Muscle layer of colon (tissue), 2 donors: Measurements from ENCODE around the gene KRT5.

Source experiments
- H3K27ac ChIP-seq: one replicate; pipeline ENCODE4 v1.7.0; 2013; ENCODE audit warnings: low read depth, mild to moderate bottlenecking, low read length, moderate library complexity
- H3K27me3 ChIP-seq, 2 donors: one replicate each; pipeline ENCODE4 v1.7.0; 2013; ENCODE audit warnings: low read length in 2 of 2, mild to moderate bottlenecking in 2 of 2; ENCODE audit not compliant: insufficient read depth in 2 of 2, control insufficient read depth in 1 of 2
- H3K36me3 ChIP-seq: one replicate; pipeline ENCODE4 v1.7.0; 2013; ENCODE audit warnings: mild to moderate bottlenecking, low read length; ENCODE audit not compliant: insufficient read depth
- H3K4me1 ChIP-seq: one replicate; pipeline ENCODE4 v1.7.0; 2013; ENCODE audit warnings: mild to moderate bottlenecking, low read length; ENCODE audit not compliant: insufficient read depth
- H3K4me3 ChIP-seq, 2 donors: one replicate each; pipeline ENCODE4 v1.7.0; 2013; ENCODE audit warnings: low read length in 2 of 2, low read depth in 1 of 2, mild to moderate bottlenecking in 1 of 2, moderate library complexity in 1 of 2
- H3K9ac ChIP-seq: one replicate; pipeline ENCODE4 v1.7.0; 2013; ENCODE audit warnings: low read length
- H3K9me3 ChIP-seq: one replicate; pipeline ENCODE4 v1.7.0; 2013; ENCODE audit warnings: mild to moderate bottlenecking, low read length
- donor health status: abdominal sarcoma.
- donor health status: Adenocarcinoma of cecum.

Gene KRT5

DNA sequence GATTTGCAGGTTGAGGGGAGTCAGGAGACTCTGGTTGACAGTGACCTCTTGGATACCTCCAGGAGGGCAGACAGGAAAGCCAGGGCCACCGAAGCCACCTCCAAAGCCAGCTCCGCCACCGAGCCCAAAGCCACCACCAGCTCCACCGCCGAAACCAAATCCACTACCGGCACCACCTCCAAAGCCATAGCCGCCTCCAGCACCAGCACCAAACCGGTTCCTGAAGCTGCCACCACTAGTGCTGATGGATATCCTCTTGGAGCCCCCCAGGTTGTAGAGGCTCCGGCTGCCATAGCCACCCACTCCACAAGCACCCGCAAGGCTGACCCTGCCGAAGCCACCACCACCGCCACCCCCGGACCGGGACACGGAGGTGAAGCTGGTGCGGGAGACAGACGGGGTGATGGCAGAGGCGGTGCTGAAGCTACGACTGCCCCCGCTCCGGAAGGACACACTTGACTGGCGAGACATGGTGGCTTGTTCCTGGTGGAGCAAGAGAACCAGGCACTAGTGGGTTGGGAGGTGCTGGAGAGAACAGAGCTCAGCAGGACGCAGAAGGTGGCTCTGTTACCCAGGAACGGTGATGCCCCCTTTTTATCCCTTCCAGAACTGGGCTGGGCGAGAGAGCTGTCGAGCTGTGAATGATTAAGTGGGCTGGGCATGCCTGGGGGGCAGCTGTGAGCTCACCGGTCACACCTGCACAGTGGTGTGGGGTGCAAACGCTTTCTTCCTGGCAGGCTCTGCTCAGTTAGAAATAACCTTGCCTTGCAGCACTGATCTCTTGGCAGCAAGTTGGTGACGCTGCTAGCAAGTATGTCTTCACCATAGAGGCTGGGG, at the start of gene KRT5:
KRT5 (minus strand) TSS at position 569 of the 837 bp plus-strand sequence; CDS start at position 471, 98 bp downstream.
- H3K4me3 ChIP-seq, result no peak within 1 kb of the TSS
- H3K27ac ChIP-seq, result no peak within 1 kb of the TSS
- no peaks in the 10 kb centered on the region for H3K36me3 ChIP-seq
- no peak within 1 kb of the TSS for H3K9ac ChIP-seq
- H3K27me3 ChIP-seq, result no peaks in the 10 kb centered on the region
- H3K9me3 ChIP-seq, result no peaks in the 10 kb centered on the region
- H3K4me1 ChIP-seq, result peaks cover 27% of the 10 kb centered on the region

DNA sequence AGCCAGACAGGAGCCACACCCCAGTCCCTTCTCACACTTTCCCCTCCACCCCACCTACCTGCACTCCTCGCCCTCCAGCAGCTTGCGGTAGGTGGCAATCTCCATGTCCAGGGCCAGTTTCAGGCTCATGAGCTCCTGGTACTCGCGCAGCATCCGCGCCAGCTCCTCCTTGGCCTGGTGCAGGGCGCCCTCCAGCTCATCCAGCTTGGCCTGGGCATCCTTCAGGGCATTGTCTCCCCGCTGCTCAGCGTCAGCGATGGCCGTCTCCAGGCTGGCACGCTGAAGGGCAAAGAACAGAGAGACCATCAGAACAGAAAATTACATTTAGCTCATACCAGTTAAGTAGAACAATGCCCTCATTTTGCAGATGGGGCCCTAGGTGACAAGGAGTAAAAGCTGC, 47.9 kb upstream of the KRT5 start:
- H3K4me3 ChIP-seq, result no peak overlapping the region
- no peaks in the 10 kb centered on the region for H3K4me1 ChIP-seq
- no peaks in the 10 kb centered on the region for H3K36me3 ChIP-seq
- no peaks in the 10 kb centered on the region for H3K9me3 ChIP-seq
- no peak overlapping the region for H3K27ac ChIP-seq
- no peak overlapping the region for H3K9ac ChIP-seq
- peaks cover 0 to 4% of the 10 kb centered on the region in 2 donors for H3K27me3 ChIP-seq

DNA sequence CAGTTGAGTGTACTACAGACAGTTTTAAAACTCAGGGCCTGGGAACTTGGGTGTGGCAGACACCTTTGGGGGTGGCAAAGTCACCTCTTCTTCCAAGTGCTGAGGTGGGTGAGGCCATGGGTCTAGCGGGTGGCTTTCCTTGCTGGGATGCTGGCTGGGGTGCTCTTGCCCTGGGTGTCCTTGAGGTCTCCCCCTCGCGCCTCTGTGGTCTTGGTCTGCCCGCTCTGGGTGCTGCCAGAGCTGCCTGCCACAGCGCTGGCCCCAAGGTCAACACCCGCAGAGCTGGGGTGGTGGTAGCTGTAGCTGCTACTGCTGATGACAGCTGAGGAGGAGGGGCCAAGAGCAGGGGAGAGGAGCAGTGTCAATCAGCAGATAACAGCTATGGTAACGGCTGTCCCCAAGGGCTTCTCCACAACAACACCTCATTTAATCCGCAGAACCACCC, 46.7 kb upstream of the KRT5 start:
- H3K27ac ChIP-seq, result no peak overlapping the region
- H3K4me1 ChIP-seq, result no peaks in the 10 kb centered on the region
- H3K36me3 ChIP-seq, result no peaks in the 10 kb centered on the region
- no peak overlapping the region for H3K9ac ChIP-seq
- H3K4me3 ChIP-seq, result no peak overlapping the region
- peaks cover 0 to 4% of the 10 kb centered on the region in 2 donors for H3K27me3 ChIP-seq
- H3K9me3 ChIP-seq, result no peaks in the 10 kb centered on the region

DNA sequence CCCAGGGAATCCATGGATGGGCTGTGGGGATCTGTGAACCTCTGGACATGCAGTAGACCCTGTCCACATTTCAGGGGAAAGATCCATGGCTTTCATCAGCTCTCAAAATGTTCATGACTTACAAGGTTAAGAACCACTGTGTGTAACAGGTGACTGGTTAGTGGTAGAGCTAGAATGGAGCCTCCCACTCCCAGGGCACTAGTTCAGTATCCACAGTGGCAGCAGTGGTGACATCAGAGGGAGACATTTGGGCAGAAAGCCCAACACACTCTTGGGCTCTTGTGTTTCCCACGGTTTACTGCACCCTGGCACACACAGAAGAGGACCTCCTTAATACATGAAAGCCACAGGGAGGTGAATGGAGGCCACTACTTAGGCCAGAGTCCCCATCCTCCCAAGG, 44.4 kb upstream of the KRT5 start:
- Histone ChIP-seq H3K27ac (no peak overlapping the region), H3K27me3 (peaks cover 0 to 4% of the 10 kb centered on the region in 2 donors), H3K9me3 (no peaks in the 10 kb centered on the region)

DNA sequence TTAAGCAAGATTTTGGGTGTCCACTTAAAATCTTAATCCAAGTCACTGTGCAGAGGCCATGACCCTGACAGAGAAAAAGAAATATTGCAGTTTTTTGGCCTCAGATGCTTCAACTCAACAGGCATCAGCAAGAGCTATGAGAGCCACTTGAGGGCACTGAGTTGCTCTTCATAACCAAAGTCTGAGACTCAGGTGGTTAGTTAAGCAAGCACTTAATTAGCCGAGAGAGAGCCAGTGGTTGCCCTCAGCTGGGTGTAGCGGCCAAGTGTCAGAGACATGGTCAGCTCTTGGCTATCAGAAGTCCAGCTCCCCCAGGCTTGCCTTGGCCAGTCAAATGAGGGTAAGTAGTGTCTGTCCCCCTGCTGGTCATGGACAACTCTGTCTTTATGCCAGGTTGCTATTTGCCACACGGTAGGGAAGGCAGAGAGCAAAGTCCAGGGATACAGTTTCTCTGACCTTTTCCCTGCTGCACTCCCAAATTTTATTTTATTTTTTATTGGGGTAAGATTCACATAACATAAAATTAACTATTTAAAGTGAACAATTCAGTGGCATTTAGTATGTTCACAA, 41.8 kb upstream of the KRT5 start:
- no peaks in the 10 kb centered on the region for H3K4me1 ChIP-seq
- H3K4me3 ChIP-seq, result no peak overlapping the region
- no peaks in the 10 kb centered on the region for H3K36me3 ChIP-seq
- H3K27ac ChIP-seq, result no peak overlapping the region
- H3K27me3 ChIP-seq, result peaks cover 0 to 9% of the 10 kb centered on the region in 2 donors
- no peak overlapping the region for H3K9ac ChIP-seq
- no peaks in the 10 kb centered on the region for H3K9me3 ChIP-seq

More for the DNA sequence above, 44.4 kb upstream of the KRT5 start:
- H3K4me3 ChIP-seq, result no peak overlapping the region
- no peak overlapping the region for H3K9ac ChIP-seq
- no peaks in the 10 kb centered on the region for H3K4me1 ChIP-seq
- H3K36me3 ChIP-seq, result no peaks in the 10 kb centered on the region

DNA sequence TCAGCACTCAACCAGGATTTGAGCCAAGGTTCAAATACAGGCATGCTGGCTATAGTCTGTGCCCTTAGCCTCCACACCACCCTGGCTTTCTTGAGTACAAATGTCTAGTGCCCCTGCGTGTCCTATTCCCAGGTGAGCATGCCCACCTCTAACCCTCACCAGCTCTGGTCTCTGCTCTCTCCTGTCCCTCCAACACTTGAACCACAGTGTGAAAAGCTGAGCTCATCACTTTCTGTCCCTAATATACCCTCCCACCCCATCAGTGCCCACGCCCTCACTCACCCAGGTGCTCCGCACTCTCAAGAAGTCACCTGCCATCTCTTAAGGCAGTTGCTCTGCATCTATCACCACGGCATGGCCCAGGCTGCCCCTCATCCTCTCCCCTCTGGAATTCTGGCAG, 39.8 kb upstream of the KRT5 start:
- H3K4me3 ChIP-seq, result no peak overlapping the region
- H3K36me3 ChIP-seq, result no peaks in the 10 kb centered on the region
- no peaks in the 10 kb centered on the region for H3K9me3 ChIP-seq
- H3K27me3 ChIP-seq, result peaks cover 0 to 5% of the 10 kb centered on the region in 2 donors
- H3K27ac ChIP-seq, result no peak overlapping the region
- H3K9ac ChIP-seq, result no peak overlapping the region
- H3K4me1 ChIP-seq, result no peaks in the 10 kb centered on the region

DNA sequence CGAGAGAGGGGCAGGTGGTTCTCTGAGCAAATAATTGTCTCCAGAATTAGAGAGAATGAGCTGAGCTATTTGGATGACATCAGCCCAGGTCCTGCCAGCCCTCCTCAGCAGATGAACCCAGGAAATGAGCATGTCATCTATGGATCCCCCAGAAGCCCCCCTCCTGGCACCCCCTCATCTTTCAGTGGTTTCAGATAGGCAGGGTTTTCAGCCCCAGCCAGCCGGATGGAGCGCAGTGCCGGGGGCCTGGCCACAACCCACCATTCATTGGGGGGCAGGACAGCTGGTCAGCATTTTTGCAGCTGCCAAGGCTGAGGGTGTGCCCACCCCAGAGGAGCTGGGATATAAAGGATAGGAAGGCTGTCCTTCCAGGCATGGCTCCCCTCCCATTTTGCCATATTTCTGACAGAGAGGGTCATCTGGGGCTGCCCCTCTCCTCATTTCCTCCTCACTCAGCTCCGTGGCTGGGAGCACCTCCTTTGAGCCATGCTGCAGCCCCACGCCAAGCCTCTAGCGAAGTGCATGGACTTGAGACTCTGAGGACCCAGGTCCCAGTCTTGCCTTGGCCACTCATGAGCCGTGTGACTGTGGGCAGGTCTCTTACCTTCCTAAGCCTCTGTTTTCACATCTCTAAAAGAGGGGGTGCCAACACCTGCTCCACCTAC, 38.7 kb upstream of the KRT5 start:
- H3K4me1 ChIP-seq, result no peaks in the 10 kb centered on the region
- H3K27ac ChIP-seq, result no peak overlapping the region
- H3K36me3 ChIP-seq, result no peaks in the 10 kb centered on the region
- peaks cover 0 to 5% of the 10 kb centered on the region in 2 donors for H3K27me3 ChIP-seq
- no peak overlapping the region for H3K4me3 ChIP-seq
- no peak overlapping the region for H3K9ac ChIP-seq
- H3K9me3 ChIP-seq, result no peaks in the 10 kb centered on the region

DNA sequence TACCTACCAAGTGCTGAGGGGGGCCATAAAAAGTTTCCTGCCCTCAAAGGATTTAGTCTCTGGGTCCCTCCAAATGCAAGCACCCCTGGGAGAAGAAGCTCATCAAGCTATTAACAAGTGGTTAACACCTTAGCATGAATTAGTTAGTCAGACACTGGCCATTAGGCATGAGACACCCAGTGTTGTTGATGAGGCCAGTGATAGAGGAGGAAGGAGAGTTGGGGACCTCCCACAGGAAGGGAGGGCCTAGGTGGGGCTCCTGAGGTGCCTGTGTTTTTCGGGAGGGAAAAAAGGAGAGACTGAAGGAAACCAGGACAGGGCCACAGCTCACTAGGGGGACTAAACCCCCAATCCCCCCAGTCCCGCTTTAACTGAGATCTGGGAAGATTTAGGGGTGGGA, 37.3 kb upstream of the KRT5 start:
- Histone ChIP-seq H3K27me3 (peaks cover 0 to 5% of the 10 kb centered on the region in 2 donors), H3K9ac (no peak overlapping the region), H3K27ac (no peak overlapping the region), H3K36me3 (no peaks in the 10 kb centered on the region), H3K9me3 (no peaks in the 10 kb centered on the region), H3K4me3 (no peak overlapping the region), H3K4me1 (no peaks in the 10 kb centered on the region)

DNA sequence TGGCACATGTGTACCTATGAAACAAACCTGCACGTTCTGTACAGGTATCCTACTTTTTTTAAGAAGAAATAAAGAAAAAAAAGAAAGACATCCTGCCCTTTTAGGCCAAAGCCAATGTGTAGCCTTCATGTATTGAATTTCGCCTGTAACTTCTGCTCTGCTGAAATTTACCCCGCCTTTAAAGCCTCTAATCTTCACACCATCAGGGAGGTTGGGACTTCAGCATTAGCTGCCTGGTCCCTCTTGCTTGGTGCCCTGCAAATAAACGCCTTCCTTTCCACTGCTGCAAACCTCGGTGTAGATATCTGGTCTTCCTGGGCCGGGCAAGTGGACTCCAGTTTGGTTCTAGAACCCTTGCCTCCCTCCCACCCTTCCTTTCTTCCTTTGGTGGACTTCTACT, 35.4 kb upstream of the KRT5 start:
- Histone ChIP-seq H3K4me1 (no peaks in the 10 kb centered on the region), H3K27me3 (peaks cover 0 to 5% of the 10 kb centered on the region in 2 donors), H3K9ac (no peak overlapping the region), H3K9me3 (no peaks in the 10 kb centered on the region), H3K27ac (no peak overlapping the region), H3K4me3 (no peak overlapping the region), H3K36me3 (no peaks in the 10 kb centered on the region)

DNA sequence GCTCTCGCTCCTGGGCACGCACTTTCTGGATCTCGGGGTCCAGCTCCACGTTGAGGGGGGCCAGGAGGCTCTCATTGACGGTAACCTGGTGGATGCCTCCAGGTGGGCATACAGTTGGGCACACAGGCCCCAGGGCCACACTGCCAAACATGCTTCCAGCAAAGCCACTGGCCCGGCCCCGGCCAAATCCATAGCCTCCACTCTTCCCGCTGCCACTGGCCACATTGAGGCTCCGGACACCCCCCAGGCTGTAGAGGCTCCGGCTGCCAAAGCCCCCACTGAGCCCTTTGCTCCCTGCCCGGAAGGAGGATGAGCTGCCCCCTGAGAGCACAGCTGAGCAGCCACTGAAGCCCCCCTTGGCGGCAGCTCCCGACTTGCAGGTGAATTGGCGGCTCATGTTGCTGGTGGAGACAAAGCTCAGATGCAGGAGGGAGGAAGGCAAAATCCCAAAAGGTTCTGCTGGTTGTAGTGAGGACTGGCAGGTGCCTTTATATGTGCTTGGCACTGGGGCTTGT, 32.5 kb upstream of the KRT5 start, which contains the start of gene KRT71:
KRT71 (minus strand) TSS at position 465 of the 515 bp plus-strand sequence; CDS start at position 397, 68 bp downstream.
- H3K9me3 ChIP-seq, result no peaks in the 10 kb centered on the region
- H3K4me1 ChIP-seq, result no peaks in the 10 kb centered on the region
- no peak within 1 kb of the TSS for H3K27ac ChIP-seq
- H3K4me3 ChIP-seq, result no peak within 1 kb of the TSS
- H3K9ac ChIP-seq, result no peak within 1 kb of the TSS
- H3K27me3 ChIP-seq, result no peaks in the 10 kb centered on the region
- H3K36me3 ChIP-seq, result no peaks in the 10 kb centered on the region

DNA sequence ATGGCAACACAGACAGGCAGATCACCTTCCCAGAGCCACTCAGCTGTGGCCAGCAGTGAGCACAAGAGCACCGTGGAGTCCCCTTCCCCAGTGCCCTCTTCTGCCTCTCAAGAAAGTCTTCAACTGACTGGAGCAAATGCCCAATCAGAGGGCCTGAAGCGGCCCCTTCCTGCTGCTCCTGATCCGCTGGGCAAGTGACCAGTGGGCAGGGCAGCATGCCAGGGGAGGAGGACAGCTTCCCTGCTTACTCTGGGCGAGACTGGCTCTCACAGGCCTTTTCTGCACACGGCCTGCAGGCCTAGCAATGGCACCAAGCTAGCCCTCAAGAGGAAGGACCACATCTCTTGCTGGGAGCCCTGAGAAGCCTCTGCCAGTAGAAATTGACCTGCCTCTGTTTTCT, 31.9 kb upstream of the KRT5 start:
- Histone ChIP-seq H3K36me3 (no peaks in the 10 kb centered on the region), H3K27ac (no peak overlapping the region), H3K9ac (no peak overlapping the region), H3K4me1 (no peaks in the 10 kb centered on the region), H3K27me3 (no peaks in the 10 kb centered on the region), H3K4me3 (no peak overlapping the region), H3K9me3 (no peaks in the 10 kb centered on the region)
